MM.1S (cell line): ENCODE measurements around the gene RFXANK.

Experiments
- DNase-seq: peaks from one replicate; pipeline ENCODE4 v3.0.0-alpha.2; 2015
- H2AFZ ChIP-seq: fragments of 300-600 bp; sonication (generic); 2 replicates; pipeline ENCODE4 v1.6.0; 2016; ENCODE audit warnings: antibody characterized with exemption, low read length
- H3F3A ChIP-seq: fragments of 300-600 bp; sonication (generic); 2 replicates; pipeline ENCODE4 v1.6.1; 2016; ENCODE audit warnings: mild to moderate bottlenecking, antibody characterized with exemption, low read length, moderate library complexity, mixed read lengths; ENCODE audit not compliant: insufficient read depth
- H3K27ac ChIP-seq: fragments of 300-600 bp; sonication (generic); 2 replicates; pipeline ENCODE4 v1.5.1; 2016; ENCODE audit warnings: mild to moderate bottlenecking, low read length
- H3K27me3 ChIP-seq: fragments of 300-600 bp; sonication (generic); replicated peaks from 2 replicates; pipeline ENCODE4 v1.6.0; 2016; ENCODE audit warnings: low read length; ENCODE audit not compliant: insufficient read depth
- H3K36me3 ChIP-seq: fragments of 300-600 bp; sonication (generic); replicated peaks from 2 replicates; pipeline ENCODE4 v1.6.1; 2016; ENCODE audit warnings: mild to moderate bottlenecking, low read length, mixed read lengths; ENCODE audit not compliant: insufficient read depth
- H3K4me1 ChIP-seq: fragments of 300-600 bp; sonication (generic); 2 replicates; pipeline ENCODE4 v1.6.1; 2016; ENCODE audit warnings: low read length, mixed read lengths
- H3K4me2 ChIP-seq: fragments of 300-600 bp; sonication (generic); 2 replicates; pipeline ENCODE4 v1.6.0; 2016; ENCODE audit warnings: low read depth, low read length
- H3K4me3 ChIP-seq: fragments of 300-600 bp; sonication (generic); 2 replicates; pipeline ENCODE4 v1.5.1; 2016; ENCODE audit warnings: low read length, mixed read lengths
- H3K79me2 ChIP-seq: fragments of 300-600 bp; sonication (generic); 2 replicates; pipeline ENCODE4 v1.6.1; 2016; ENCODE audit warnings: mixed run types, low read length, mixed read lengths
- H3K9ac ChIP-seq: fragments of 300-600 bp; sonication (generic); 2 replicates; pipeline ENCODE4 v1.6.1; 2016; ENCODE audit warnings: low read length, mixed read lengths
- H3K9me2 ChIP-seq: fragments of 300-600 bp; sonication (generic); replicated peaks from 2 replicates; pipeline ENCODE4 v1.6.1; 2016; ENCODE audit warnings: mild to moderate bottlenecking, low read length, mixed read lengths; ENCODE audit not compliant: insufficient read depth
- H3K9me3 ChIP-seq: fragments of 300-600 bp; sonication (generic); replicated peaks from 2 replicates; pipeline ENCODE4 v1.6.1; 2016; ENCODE audit warnings: mild to moderate bottlenecking, low read length, mixed read lengths; ENCODE audit not compliant: insufficient read depth
- H4K20me1 ChIP-seq: fragments of 300-600 bp; sonication (generic); 2 replicates; pipeline ENCODE4 v1.6.1; 2016; ENCODE audit warnings: mild to moderate bottlenecking, low read length, moderate library complexity, mixed read lengths; ENCODE audit not compliant: insufficient read depth
- EZH2 ChIP-seq: fragments of 300-600 bp; sonication (generic); optimal IDR thresholded peaks from 2 replicates; pipeline ENCODE3; 2017; ENCODE audit warnings: low read depth, mild to moderate bottlenecking, antibody characterized with exemption, low read length, mixed read lengths
- EZH2phosphoT487 ChIP-seq: fragments of 300-600 bp; sonication (generic); IDR thresholded peaks from 2 replicates; pipeline ENCODE4 v1.6.1; 2018; ENCODE audit warnings: antibody characterized with exemption, low read length
- TF ChIP-seq, protein P1 (sequence below): fragments of 300-600 bp; sonication (generic); IDR thresholded peaks from 2 replicates; pipeline ENCODE4 v1.5.1; 2016; ENCODE audit warnings: antibody characterized with exemption, low read length, mixed read lengths

RFXANK gene

GRCh38 chr19:19239675-19240074 lies 47.6 kb downstream of the RFXANK start:
- no peak overlapping the region for H3K27ac ChIP-seq
- no peak overlapping the region for H2AFZ ChIP-seq

GRCh38 chr19:19240476-19240875 lies 48.4 kb downstream of the RFXANK start:
- Histone ChIP-seq H3F3A (no peaks in the 10 kb centered on the region), H3K36me3 (no peaks in the 10 kb centered on the region), H3K4me2 (no peak overlapping the region), H3K9ac (no peak overlapping the region), H3K9me2 (no peaks in the 10 kb centered on the region), H3K27me3 (peaks cover 31% of the 10 kb centered on the region), H3K4me3 (no peak overlapping the region), H2AFZ (no peak overlapping the region), H3K79me2 (no peaks in the 10 kb centered on the region), H3K27ac (no peak overlapping the region), H3K9me3 (no peaks in the 10 kb centered on the region), H4K20me1 (no peaks in the 10 kb centered on the region), H3K4me1 (no peaks in the 10 kb centered on the region)
- no peak for DNase-seq
- TF ChIP-seq EZH2phosphoT487 (no peak), EZH2 (no peak)
- TF ChIP-seq, protein P1, sequence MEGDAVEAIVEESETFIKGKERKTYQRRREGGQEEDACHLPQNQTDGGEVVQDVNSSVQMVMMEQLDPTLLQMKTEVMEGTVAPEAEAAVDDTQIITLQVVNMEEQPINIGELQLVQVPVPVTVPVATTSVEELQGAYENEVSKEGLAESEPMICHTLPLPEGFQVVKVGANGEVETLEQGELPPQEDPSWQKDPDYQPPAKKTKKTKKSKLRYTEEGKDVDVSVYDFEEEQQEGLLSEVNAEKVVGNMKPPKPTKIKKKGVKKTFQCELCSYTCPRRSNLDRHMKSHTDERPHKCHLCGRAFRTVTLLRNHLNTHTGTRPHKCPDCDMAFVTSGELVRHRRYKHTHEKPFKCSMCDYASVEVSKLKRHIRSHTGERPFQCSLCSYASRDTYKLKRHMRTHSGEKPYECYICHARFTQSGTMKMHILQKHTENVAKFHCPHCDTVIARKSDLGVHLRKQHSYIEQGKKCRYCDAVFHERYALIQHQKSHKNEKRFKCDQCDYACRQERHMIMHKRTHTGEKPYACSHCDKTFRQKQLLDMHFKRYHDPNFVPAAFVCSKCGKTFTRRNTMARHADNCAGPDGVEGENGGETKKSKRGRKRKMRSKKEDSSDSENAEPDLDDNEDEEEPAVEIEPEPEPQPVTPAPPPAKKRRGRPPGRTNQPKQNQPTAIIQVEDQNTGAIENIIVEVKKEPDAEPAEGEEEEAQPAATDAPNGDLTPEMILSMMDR = no peak

More at GRCh38 chr19:19239675-19240074, 47.6 kb downstream of the RFXANK start:
- Histone ChIP-seq H3K4me1 (no peaks in the 10 kb centered on the region), H3K4me3 (no peak overlapping the region), H3F3A (no peaks in the 10 kb centered on the region), H3K36me3 (no peaks in the 10 kb centered on the region), H3K4me2 (no peak overlapping the region), H3K79me2 (no peaks in the 10 kb centered on the region), H3K9me3 (no peaks in the 10 kb centered on the region), H4K20me1 (no peaks in the 10 kb centered on the region), H3K27me3 (peaks cover 30% of the 10 kb centered on the region), H3K9ac (no peak overlapping the region), H3K9me2 (no peaks in the 10 kb centered on the region)
- TF ChIP-seq EZH2 = no peak
- TF ChIP-seq EZH2phosphoT487 = no peak
- TF ChIP-seq, protein P1 = no peak
- DNase-seq = no peak

DNA sequence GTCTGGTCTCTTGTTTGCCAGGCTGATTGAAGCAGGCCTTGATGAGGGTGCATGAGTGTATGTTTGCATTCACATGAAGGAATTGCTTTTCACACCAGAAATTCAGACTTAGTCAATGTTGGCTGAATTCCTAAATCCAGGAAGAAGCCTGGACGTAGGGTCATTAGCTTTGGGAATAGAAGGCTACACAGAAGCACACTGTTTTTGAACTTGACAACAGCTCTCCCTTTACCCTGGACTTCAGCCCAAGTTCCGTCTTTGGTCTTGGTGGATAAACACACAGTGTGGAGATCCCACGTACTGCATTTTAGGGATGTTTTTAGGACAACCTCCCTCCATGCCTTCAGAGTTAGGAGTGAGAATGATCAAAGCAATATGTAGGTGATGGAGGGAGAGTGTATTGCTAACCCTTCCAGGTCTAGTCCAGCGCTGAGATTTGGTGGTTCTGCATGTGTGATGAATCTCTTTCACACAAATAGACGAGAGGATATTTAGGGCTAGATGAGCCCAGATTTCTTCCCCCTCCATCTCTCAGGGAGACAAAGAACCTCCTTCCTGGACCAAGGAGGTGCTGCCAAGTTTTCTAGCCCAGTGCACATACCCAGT lies 58.2 kb downstream of the RFXANK start:
- Histone ChIP-seq H3K79me2 (no peaks in the 10 kb centered on the region), H2AFZ (no peak overlapping the region), H4K20me1 (no peaks in the 10 kb centered on the region), H3K9me2 (no peaks in the 10 kb centered on the region), H3K4me2 (no peak overlapping the region), H3K27ac (no peak overlapping the region), H3K9me3 (no peaks in the 10 kb centered on the region), H3F3A (no peaks in the 10 kb centered on the region), H3K9ac (no peak overlapping the region), H3K27me3 (peaks cover 59% of the 10 kb centered on the region), H3K4me3 (no peak overlapping the region), H3K4me1 (no peaks in the 10 kb centered on the region), H3K36me3 (no peaks in the 10 kb centered on the region)
- TF ChIP-seq EZH2 (no peak), EZH2phosphoT487 (no peak)
- TF ChIP-seq, protein P1 = no peak
- no peak for DNase-seq
